ENCODE data around the gene MED27. TPM values are rescaled to one million over a fixed set of nuclear protein-coding genes. Genes with fewer than 3 reads are reported as not detected.

Gene MED27
- total and polyA plus RNA-seq, 9 of the 15 experiments (the other 6 are each of a cell fraction or from before 2014, with no cell fraction given) = 24.4 to 91.0 (median 36.1) TPM

DNA sequence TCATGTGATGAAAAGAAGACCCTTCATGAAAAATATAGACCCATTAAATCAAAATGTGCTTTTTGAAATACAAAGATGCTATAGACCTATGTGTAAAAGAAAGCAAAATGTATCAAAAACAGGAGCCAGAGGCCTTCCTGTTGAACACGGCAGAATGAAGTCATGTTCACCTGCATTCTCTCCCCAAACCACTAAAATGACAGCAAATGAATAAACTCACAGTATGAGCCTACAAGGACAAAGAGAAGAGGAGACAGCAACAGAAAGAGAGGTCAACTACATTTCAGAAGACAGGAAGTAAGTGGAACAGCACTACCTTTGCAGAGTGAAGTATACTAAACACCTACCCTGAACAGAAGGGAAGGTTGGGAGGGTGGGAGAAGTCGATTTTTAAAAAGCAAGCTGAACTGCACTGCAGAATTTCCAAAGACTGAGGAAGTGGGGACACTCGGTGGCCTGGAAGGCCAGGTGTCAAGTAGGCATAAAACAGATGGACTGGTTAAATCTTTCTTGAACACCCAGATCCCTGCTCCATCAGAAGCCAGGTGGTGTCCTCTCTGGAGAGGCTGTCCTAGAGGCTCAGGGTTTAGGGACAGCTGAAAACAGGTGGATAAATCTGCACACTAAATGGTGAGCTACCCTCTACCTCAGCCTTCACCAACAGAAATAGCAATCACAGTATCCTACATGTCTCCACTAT lies 48.9 kb downstream of the MED27 start:
- Histone ChIP-seq H3K9ac (ENCODE audit: insufficient read depth in 1 of 2, low read depth in 2 of 2, low read length in 2 of 2) (no peak overlapping the region), H4K20me1 (replicated peaks; ENCODE audit: control insufficient read depth, insufficient read depth, low read length) (peaks cover 38% of the 10 kb centered on the region), H3K27me3 (ENCODE audit: control insufficient read depth in 2 of 2, insufficient read depth in 2 of 2, low read length in 2 of 2) (no peaks in the 10 kb centered on the region), H3K79me2 (ENCODE audit: control insufficient read depth, insufficient read depth, low read length) (no peaks in the 10 kb centered on the region; the same call in 2 of the 3 replicates), H3K4me1 (replicated peaks in 1 of 2; ENCODE audit: control insufficient read depth in 2 of 2, insufficient read depth in 2 of 2, low read length in 2 of 2) (peaks cover 0 to 3% of the 10 kb centered on the region in 2 experiments; a peak in 2 of 5 replicates), H2AFZ (ENCODE audit: low read depth, low read length) (no peak overlapping the region), H3K4me3 (no peak overlapping the region), H3K9me1 (ENCODE audit: control insufficient read depth, insufficient read depth, low read length) (no peaks in the 10 kb centered on the region), H3K27ac (ENCODE audit: extremely low read depth, low read depth, low read length) (no peak overlapping the region), H3K36me3 (ENCODE audit: control insufficient read depth, insufficient read depth, low read length) (no peaks in the 10 kb centered on the region), H3K9me3 (replicated peaks; ENCODE audit: control insufficient read depth, insufficient read depth, low read depth, low read length) (no peaks in the 10 kb centered on the region), H3K4me2 (ENCODE audit: insufficient read depth, low read length) (no peak overlapping the region)
- DNase-seq (ENCODE audit: extremely low read depth in 1 of 4, low spot score in 3 of 4) (no peak), ATAC-seq (no peak), FAIRE-seq (no peak)
- CTCF ChIA-PET (ENCODE audit: low intra/inter-chr PET ratio) = no interaction called here
- intact Hi-C loops (cut with micrococcal nuclease) (no loop called here), in situ Hi-C loops (cut with MboI) (no loop called here)
- WGBS (ENCODE audit: insufficient coverage, low coverage, missing lambda C conversion rate) = 17% methylated on average over 3 of the region's 3 CpGs
- no TSS peak for BruUV-seq (replicated peaks)
- TF ChIP-seq, protein P1, sequence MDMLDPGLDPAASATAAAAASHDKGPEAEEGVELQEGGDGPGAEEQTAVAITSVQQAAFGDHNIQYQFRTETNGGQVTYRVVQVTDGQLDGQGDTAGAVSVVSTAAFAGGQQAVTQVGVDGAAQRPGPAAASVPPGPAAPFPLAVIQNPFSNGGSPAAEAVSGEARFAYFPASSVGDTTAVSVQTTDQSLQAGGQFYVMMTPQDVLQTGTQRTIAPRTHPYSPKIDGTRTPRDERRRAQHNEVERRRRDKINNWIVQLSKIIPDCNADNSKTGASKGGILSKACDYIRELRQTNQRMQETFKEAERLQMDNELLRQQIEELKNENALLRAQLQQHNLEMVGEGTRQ (CRISPR knock-in tag; IDR thresholded peaks at IDR 0.05) = no peak
- TF ChIP-seq MYC (IDR thresholded peaks at IDR 0.05; ENCODE audit: low read depth, low read length) = no peak
- no peak for TF ChIP-seq MYC (CRISPR knock-in tag; IDR thresholded peaks at IDR 0.05; ENCODE audit: borderline replicate concordance, low read depth)
- POLR2A ChIA-PET = interaction anchor here (1.3 kb wide), 1 partner anchor 14 kb away, joined by 4 read pairs; no protein-coding TSS in a partner anchor

All from K562 (cell line).